COLO668 (cell line): ENCODE data around the gene SLAMF1.
"Not testable (repeated sequence)": the region's sequence is repeated elsewhere in the genome, so short reads cannot be mapped to it uniquely, and the experiment has no call there.

Source experiments
- DNase-seq: peaks from one replicate; lab custom pipeline; 2025; ENCODE audit not compliant: unreplicated experiment; lab: John Stamatoyannopoulos, UW

The SLAMF1 gene

GRCh38 chr1:160567858-160568682 is 78.8 kb downstream of the SLAMF1 start:
- no peak for DNase-seq

DNA sequence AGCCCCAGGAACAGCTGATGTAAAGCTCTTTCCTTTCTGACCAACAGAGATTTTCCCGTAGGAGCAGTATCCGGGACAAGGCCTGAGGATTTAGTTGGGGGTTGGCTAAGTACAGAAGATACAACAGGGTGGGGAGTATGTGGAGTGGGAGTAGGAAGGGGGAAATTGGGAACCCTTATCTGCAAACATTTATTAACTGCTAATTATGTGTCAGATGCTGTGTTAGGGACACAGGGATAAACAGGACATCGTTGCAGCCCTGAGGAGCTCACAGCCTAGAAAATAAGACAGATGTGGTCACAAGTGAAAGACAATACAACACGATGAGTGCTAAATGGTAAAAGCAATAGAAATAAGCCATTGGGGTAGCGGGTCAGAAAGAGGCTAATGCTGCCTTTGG is 79.5 kb downstream of the SLAMF1 start:
- DNase-seq = no peak

DNA sequence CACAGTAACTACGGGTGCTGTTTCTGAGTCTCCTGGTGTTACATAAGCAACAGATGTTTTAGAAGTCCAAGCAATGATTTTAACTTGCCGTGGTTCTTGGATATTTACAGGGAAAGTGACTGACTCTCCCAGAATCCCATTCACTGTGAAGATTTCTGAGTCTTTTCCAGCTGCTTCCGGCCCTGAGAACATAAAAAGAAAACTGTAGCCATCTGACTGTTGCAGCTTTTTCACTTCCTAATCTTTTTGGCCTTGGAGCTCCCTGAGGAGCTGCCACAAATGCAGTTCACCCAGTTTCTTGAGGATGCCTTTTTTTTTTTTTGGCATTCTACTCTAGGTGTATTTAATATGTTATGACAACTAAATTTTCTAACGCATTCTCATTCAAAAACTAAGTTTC is 81.3 kb downstream of the SLAMF1 start:
- DNase-seq = no peak

DNA sequence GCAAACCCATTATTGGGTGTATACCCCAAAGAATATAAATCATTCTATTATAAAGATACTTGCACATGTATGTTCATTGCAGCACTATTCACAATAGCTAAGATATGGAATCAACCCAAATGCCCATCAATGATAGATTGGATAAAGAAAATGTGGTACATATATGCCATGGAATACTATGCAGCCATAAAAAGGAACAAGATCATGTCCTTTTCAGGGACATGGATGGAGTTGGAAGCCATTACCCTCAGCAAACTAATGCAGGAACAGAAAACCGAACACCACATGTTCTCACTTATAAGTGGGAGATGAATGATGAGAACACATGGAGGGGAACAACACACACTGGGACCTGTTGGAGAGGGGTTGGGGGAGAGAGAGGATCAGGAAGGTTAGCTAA is 83.6 kb downstream of the SLAMF1 start:
- not testable (repeated sequence) for DNase-seq

- not testable (repeated sequence) for DNase-seq
Observed at GRCh38 chr1:160562745-160563144, 84.1 kb downstream of the SLAMF1 start.

GRCh38 chr1:160560806-160561205 is 86.0 kb downstream of the SLAMF1 start:
- DNase-seq = no peak

- DNase-seq = no peak
Observed at GRCh38 chr1:160560045-160560705, 86.7 kb downstream of the SLAMF1 start.

DNA sequence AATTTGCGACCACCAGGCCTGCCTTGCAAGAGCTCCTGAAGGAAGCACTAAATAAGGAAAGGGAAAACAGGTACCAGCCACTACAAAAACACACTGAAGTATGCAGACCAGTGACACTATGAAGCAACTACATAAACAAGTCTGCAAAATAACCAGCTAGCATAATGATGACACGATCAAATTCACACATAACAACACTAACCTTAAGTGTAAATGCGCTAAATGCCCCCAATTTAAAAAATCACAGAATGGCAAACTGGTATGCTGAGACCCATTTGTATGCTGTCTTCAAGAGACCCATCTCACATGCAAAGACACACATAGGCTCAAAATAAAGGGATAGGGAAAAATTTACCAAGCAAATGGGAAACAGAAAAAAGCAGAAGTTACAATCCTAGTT is 87.4 kb downstream of the SLAMF1 start:
- DNase-seq = not testable (repeated sequence)

GRCh38 chr1:160558660-160559380 is 88.0 kb downstream of the SLAMF1 start:
- no peak for DNase-seq
